T1000 (cell line): Measurements from ENCODE around the gene IRGQ.
"Not testable (repeated sequence)": the region's sequence is repeated elsewhere in the genome, so short reads cannot be mapped to it uniquely, and the experiment has no call there.

Experiments
- DNase-seq: peaks from one replicate; lab custom pipeline; 2025; ENCODE audit warnings: mixed read lengths; lab: John Stamatoyannopoulos, UW

The IRGQ gene

DNA sequence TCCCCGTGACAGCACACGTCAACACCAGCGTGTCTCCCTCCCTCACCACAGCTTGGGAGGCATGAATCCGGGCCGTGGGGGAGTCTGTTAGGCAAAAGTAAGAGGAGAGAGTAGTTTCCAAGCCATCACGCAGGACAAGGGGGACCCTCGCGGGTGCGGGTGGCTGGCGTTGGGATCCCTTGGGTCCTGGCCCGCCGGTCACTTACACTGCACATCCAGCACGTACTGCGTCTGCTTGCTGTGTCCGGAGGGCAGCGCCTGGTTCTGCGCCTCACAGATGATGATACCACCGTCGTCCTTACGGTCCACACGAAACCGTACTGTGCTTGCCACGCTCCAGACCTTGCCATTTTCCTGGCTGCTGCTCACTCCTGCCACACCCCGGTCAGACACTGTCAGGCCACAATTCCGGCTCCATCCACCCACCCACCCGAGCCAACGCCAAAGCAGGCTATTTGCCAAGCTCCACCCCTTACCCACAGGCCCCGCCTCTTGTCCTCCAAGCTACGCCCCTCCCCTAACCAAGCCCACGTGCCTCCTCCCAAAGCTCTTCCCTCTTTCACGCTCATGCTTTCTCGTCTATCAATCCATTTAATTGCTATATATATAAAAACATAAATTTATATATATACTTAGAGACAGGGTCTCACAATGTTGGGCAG, 30.1 kb upstream of the IRGQ start:
- DNase-seq, result no peak

DNA sequence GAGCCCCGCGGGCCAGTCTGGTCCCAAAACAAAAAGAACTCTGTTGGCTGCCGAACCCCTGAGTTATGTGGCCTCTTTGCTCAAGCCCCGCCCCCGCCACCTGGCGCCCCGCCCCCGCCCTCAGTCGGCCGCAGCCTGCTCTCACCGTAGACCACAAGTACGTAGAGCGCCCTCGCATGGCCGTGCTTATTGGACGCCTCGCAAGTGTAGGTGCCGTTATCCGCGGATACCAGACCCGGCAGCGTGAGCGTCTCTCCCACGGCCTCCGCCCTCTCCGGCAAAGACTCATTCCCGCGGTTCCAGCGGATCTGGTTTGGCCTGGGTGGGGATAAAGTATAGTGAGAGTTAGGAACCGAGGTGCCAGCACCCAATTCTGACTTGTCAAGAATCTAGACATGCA, 29.0 kb upstream of the IRGQ start:
- no peak for DNase-seq

DNA sequence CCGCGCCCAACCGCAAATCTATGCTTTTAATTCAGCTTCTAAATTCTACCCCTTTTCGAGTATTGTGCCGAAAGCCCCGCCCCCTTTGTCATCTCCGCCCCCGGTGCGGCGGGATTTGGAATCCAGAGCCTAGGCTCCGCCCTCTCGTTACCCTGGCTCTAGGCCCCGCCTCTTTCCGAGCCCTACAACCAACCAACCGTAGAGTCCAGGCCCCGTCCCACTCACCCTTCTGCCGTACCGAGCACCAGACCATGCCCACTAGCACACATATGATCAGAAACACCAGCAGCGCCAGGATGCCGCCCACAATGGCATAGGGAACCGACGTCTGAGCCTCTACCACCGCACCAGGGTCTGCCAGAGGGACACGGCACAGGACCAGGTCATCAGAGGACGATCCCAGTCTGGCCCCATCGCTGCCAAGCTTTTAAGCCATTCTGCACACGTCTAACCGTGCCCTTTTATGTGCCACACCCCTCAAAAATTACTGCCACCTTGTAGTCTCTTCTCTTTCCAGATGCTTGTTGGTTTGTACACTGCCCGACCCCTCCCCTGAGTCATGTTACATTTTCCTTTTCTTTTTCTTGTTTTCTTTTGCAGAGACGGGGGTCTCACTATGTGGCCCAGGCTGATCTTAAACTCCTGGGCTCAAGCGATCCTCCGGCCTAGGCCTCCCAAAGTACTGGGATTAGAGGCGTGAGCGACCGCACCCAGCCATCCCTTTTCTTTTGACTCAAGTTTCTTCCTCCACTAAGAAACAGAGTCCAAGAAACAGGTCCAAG, 28.1 kb upstream of the IRGQ start:
- DNase-seq, result no peak

DNA sequence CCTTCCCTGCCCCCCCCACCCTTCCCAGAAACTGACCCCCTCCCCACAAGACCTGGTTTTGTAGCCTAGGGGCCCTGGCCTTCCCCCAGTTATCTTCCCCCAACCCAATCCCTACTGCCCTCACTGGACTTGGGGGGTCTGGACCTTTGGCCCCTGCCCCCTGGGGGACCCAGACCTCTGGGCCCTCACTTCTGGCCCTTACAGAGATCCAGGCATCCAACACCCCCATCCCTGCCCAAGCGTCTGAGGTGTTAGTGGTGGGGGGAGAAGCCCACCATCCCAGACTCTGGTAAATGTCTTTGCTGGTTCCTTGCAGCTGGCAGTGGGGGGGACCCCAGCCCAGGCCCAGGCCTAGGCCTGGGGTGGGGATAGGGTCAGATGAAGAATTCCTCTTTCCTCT, 27.0 kb upstream of the IRGQ start:
- no peak for DNase-seq

DNA sequence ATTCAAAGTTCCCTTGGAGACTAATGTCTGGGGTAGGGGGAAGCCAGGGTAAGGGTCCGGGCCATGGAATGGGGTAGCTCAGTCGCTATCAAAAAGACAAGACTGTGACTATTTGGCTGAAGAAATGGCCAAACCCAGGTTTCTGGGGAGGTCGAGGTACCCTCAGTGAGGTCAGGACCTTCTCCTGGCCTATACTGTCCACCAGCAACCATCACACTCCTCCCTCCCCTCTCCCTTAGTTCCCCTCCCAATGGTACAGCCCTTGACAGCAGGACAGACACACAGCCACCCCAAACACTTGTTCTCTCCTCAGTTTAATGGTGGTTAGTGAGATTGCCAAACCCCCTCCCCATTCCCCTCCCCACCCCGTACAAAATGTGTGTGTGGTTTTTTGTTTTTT, 26.1 kb upstream of the IRGQ start:
- DNase-seq, result no peak

DNA sequence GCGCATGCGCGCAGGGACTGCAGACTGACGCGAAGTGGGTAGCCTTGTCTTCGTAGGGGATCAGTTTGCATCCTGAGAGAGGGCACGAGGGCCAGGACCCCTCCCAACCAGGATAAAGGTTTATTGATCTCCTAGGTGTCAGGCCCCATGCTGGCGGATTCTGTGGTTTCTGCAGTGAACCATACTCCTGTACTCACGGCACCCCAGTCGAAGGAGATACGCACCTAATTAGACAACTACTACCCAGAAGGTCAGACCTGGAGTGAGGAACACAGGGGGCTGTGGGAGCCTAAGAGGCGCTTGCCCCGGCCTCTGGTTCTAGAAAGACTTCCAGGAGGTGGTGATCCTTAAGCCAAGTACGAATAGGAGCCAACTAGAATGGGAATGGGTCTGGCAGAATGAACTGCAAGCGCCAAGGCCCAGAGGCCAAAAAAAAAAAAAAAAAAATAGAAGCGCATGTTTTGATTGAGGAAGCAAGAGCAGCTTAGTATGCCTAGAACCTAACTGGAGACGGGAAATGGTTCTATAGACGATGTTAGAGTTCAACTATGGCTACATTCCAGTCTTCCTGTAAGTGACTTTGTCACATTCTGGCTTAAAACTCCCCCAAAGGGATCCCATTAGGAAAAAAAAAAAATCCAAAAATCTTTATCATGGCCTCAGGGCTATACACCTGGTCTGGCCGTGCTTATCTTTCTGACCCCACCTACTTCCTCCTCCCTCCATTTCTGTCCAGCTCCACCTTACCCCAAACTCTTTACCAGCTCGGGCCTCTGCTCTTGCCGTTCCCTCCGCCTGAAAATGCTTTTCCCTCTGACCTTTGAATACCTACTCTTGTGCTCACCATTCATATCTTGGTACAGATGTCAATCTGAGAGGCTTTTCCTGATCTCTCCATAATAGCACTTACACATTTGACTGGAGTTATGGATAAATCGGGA, 24.4 kb upstream of the IRGQ start:
- DNase-seq, result no peak

DNA sequence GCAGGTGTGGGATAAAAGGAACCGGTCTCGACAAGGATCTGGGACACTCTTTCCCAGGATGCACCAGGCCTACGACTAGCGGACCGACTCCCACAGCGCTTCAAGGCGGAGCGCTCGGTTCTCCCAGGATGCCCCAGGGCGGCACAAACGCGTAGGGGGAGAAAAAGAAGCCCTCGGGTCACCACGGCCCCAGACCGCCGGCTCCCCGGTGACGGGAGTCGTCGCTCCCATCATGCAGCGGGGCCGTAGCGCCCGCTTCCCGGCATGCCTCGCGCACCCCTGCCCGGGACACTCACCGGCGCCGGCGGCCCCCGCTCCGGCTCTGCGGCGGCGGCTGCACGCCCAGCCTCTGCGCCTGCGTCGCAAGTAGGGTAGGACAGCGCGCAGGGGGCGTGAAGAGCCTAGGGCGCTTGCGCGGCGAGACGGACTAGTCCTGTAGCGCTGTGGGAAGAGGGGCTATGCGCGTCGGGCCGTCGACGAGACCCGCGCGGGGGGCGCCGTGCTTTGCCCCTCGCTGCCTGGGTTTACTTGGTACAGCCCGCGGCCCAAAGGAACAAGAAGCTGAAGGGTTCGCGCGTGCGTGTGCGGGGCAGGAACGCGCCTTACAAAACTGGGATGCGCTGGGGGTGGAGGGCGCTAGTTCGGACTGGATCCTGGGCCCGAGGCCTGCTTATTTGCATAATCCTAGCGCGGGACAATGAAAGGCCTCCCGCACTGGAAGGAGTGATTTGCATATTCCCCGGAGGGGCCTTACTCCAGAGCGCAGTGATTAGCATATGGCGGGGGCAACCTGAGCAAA, 23.5 kb upstream of the IRGQ start, which contains the start of gene ZNF428:
Gene ZNF428, minus strand, starts transcription at position 368 of the 799 bp plus-strand sequence. CDS start 5,325 bp downstream, outside the sequence.
- peak; percentile 67 for DNase-seq

DNA sequence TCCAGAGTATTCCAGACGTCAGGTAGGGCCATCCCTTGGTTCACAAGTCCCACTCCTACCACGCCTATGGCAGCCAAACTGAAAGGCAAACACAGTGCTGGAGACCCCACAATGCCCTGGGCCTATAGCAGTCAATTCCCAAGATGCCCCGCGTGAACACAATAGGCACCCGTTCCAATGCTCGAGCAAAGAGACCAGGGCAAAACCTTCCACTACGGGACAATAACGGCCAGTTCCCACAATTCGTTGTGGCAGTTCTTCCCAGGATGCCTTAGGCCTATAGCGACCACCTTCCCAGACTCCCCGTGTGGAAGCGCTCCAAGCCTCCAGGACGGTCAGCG, 23.0 kb upstream of the IRGQ start:
- DNase-seq, result no peak

DNA sequence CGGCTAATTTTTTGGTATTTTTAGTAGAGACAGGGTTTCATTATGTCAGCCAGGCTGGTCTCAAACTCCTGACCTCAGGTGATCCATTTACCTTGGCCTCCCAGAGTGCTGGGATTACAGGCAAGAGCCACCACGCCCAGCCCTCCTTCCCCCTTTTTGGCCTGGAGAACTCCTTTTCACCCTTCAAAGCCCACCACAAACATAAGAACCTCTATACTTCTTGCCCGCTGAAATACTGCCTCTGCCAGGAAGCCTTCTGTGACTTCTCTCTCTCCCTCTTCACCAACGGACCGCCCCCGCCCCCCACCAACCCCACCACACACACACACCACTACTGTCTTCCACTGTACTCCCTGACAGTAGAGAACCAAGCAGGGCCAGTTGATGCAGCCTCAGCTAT, 21.0 kb upstream of the IRGQ start:
- DNase-seq, result no peak

DNA sequence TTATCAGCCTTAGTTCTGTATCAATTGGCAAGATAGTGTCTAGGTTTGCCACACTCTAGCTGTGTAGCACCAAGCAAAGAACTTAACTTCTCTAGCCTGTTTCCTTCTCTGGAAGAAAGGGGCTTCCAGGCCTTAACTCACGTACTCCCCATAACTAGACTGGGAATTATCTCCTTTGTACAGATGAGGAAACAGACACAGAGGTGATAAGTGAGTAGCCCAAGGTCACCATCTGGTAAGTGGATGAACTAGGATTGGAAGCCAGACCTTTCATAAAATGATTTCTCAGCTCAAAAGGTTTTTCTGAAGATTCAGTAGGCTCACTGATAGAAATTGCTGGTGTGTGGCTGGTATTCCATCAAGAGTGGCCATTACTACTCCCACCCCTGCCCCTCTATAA, 20.4 kb upstream of the IRGQ start:
- no peak for DNase-seq

DNA sequence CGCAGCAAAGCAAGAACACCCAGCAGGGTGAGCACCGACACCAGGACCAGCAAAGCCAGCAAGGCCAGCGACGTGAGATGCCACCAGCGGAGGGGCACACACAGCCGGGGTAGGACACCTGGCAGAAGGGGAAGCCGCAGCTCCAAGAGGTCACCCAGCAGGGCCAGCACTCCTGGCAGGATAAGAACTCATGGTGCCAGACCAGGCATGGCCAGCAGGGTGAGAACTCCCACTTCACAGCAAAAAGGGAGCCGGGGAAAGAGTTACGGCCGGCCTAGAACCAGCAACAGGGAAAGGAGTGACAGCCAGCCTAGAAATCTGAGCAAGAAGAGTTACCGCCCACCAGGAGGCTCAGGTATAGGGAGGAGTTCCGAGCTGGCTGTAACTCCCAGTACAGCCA, 16.4 kb upstream of the IRGQ start:
- no peak for DNase-seq

DNA sequence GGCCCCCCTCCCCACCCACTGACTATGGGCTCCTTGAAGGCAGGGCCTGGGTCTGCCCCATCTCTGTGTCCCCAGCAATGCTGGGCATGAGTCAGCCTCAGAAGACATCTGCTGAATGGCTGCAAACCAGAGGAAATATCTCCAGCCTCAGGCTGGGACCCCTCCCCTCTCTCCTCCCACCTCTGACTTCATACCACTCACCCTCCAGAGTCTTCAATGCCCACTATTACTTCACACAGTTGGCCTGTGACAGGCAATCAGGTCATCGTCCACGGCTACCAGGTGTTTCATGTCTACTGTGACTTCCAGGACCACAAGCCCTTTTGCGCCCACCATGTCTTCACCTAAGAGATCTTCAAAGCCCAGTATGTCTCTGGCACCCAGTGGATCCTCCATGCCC, 15.9 kb upstream of the IRGQ start, which contains the start of gene SRRM5:
Gene SRRM5, plus strand, starts transcription at position 301 of the 400 bp plus-strand sequence. Its CDS starts 34 bp downstream, at position 335.
- no peak for DNase-seq

DNA sequence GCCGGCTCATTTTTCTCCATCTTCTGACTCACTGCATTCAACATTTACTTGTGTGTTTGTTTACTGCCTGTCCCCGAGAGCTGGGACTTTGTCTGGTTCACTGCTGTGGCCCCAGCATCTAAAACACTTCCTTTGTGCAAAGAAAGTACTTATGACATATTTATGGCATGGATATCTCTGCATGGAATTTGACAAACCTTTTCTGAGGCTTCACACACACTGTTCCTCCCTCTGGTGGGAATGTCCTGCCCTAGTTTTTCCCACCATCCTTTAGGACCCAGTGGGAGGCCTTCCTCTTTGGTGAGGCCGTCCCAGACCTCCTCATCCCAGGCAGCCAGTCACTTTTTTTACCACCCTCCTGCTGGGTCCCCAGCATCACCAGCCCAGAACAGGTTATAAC, 14.6 kb upstream of the IRGQ start:
- DNase-seq, result no peak

DNA sequence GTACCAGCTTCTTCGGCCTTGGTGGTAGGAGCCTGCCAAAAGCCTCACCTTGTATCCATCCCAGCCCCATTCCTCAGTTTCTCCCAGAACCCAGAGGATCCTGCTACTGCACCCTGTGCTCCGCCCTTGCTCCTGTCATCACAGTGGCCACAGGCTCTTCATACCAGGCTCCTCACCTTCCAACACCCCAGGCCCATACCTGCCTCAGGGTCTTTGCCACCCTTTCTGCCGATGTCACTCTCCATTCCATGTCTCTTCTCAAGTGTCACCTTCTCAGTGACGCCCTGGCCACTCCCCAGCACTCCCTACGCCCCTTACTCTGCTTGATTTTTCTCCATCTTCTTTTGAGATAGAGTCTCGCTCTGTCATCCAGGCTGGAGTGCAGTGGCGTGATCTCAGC, 13.9 kb upstream of the IRGQ start:
- DNase-seq, result no peak

DNA sequence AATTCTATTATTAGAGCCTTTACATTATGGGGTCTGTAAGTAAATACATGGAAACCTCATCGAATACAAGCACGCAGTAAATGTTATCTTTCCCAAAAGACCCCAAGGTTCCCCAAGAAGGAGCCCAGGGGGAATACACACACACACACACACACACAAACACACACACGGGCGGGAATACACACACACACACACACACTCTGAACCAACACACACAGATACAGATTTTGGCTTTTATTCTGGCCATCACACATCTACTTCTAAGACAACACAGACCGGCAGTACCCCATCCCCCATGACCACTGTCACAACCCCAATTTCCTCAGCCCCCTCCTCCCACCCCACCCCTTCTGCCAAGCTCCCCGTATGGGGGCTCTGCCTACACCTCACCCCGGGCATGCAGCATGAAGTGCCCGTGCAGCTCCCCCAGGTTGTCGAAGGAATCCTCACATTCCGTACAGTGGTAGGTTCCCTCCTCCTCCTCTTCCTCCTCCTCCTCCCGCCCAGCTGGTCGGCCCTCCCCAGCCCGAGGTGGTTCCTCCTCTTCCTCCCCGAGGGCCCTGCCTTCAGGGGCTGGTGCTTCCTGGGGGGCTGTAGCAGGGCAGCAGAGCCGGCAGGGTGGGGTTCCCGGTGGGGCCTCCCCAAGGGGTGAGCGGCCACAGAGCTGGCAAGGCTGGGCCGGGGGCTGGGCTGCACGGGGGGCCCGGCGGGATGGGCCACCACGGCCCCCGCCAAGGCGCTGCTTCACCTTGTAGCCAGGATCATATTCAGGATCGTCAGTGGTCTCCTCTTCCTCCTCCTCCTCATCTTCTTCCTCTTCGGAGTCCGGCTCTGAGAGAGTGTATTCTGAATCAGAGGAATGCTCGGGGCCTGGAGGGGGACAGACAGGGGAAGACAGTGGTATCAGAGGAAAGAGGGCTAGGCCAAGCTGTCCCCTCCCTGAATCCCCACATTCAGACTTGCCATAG, 11.6 kb upstream of the IRGQ start:
- no peak for DNase-seq

DNA sequence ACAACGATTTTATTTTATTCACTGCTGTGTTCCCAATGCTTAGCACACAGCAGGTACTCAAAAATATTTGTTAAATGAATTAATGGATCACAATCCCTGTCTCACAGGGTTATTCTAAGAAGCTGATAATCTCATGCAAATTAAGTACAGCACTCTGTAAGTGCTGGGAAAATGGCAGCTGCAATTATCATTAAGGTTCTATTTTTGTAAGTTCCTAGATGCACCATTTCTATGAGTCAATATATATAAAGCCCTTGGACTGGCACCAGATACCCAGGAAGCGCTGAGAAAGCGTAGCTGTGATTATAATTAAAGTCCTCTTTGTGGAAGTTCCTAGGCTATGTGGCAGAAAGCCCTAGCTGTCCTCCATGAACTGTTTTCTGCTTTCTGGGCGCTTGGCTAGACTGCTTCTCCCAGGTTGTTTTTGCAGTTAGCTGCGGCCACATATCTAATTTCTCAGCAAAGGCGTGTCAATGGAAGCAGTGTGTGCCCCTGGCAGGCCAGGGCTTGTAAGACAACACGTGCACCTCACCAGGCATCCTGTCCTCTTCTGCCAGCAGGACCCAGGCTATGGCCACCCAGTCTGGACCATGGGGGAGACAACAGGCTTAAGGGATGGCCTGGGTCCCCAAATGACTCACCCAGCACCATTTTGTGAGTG, 10.8 kb upstream of the IRGQ start:
- DNase-seq, result no peak

DNA sequence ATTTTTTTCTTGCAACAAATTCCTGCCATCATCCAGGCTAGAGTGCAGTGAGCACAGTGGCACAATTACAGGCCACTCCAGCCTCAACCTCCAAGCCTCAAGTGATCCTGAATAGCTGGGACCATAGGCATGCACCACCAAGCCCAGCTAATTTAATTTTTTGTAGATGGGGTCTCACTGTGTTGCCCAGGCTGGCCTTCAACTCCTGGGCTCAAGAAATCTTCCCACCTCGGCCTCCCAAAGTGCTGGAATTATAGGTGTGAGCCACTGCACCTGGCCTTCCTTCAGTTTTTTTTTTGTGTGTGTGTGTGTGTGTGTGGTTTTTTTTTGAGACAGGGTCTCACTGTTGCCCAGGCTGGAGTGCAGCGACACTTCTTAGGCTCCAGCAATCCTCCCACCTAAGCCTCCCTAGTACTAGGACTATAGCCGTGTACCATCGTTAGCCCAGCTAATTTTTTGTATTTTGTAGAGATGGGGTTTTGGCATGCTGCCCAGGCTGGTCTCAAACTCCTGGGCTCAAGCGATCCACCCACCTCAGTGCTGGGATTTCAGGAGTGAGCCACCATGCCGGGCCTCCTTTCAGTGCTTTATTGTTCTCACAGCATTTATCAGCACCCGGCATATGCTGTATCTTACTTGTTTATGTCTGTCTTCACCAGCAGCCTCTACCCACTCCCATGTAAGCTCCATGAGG, 10.1 kb upstream of the IRGQ start:
- DNase-seq, result no peak

DNA sequence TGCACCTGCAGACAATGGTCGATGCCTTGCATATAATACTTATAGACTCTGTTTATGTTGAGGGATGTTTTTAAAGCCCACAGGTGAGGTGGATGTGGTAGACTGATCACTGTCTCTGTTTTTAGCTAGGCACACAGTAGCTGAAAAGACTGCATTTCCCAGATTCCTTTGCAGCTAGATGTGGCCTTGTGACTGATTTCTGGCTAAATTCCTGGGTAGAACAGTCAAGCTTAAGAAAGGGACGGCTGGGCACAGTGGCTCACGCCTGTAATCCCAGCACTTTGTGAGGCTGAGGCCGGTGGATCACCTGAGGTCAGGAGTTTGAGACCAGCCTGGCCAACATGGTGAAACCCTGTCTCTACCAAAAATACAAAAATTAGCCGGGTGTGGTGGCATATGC, 4.4 kb upstream of the IRGQ start:
- not testable (repeated sequence) for DNase-seq

DNA sequence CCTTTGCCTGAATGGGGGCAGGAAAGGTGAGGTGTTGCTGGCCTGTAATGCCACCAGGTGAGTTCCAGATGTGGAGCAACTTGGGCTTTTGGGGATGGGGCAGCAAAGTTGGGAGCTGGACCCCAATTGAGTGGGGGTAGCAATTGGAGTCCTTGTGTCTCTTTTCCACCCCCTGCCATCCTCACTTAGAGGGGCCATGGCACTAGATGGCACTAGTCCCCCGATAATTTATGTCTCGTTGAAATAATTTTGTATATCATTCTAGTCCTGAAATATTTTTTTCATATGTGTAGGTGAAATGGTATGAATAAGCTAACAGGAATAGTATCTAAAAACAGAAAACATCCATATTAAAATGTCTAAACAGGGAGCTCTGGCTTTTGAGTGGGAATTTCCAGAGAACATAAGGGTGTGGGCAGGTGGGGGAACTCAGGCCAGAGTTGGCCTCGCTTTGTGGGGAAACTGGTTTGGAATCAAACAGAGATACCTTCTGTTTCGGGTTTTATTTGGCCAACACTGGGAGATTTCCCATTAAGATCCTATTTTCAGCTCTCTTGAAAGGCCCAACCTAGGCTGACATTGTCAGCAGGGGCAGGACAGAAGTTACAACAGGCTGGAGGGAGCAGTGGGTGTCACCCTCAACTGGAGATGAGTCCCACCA, 3.8 kb upstream of the IRGQ start:
- no peak for DNase-seq
